Measurements from ENCODE around the gene C1orf141.

DNA sequence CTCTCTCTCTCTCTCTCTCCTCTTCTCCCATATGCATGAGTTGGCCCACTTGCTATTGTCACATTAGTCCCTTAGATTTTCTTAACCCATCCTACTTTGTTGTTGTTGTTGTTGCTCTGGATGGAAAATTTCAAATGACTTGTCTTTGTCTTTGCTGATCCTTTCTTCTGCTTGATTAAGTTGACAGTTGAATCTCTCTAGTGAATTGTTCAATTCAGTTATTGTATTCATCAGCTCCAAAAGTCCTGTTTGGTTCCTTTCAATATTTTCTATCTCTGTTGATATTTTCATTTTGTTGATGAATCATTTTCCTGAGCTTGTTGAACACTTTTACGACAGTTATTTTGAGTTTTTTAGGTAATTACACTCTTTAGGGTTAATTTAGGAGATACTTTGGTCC, 62.0 kb downstream of the C1orf141 start:
- TF ChIP-seq POLR2A (IDR thresholded peaks at IDR 0.05; ENCODE audit: low read depth, low read length) (no peak), POLR2AphosphoS5 (IDR thresholded peaks at IDR 0.05; ENCODE audit: low read depth, low read length) (no peak)

All from GM12891 (cell line).